WI38 (cell line): Measurements from ENCODE around the gene PLK4.
"Not testable (repeated sequence)": the region's sequence is repeated elsewhere in the genome, so short reads cannot be mapped to it uniquely, and the experiment has no call there.

Experiments
- H3K4me3 ChIP-seq: 2 replicates; pipeline ENCODE4 v1.5.1; 2011; ENCODE audit warnings: low read depth, mild to moderate bottlenecking, control low read depth, low read length
- CTCF ChIP-seq: IDR thresholded peaks from 2 replicates; pipeline ENCODE4 v1.5.1; 2012; ENCODE audit warnings: low read depth, mild to moderate bottlenecking, control low read depth, low read length

Gene PLK4

GRCh38 chr4:127905029-127905428 is 24.3 kb downstream of the PLK4 start:
- no peak overlapping the region for H3K4me3 ChIP-seq
- TF ChIP-seq CTCF: no peak

GRCh38 chr4:127916512-127916911 is 35.8 kb downstream of the PLK4 start:
- TF ChIP-seq CTCF: no peak
- no peak overlapping the region for H3K4me3 ChIP-seq

GRCh38 chr4:127917151-127917550 is 36.5 kb downstream of the PLK4 start:
- no peak for TF ChIP-seq CTCF

GRCh38 chr4:127920521-127920920 is 39.8 kb downstream of the PLK4 start:
- no peak overlapping the region for H3K4me3 ChIP-seq
- TF ChIP-seq CTCF: no peak

More at GRCh38 chr4:127917151-127917550, 36.5 kb downstream of the PLK4 start:
- no peak overlapping the region for H3K4me3 ChIP-seq

GRCh38 chr4:127922226-127922625 is 41.5 kb downstream of the PLK4 start:
- H3K4me3 ChIP-seq: no peak overlapping the region
- no peak for TF ChIP-seq CTCF

- H3K4me3 ChIP-seq: not testable (repeated sequence)
These were observed 45.0 kb downstream of the PLK4 start for GRCh38 chr4:127925720-127926119.

GRCh38 chr4:127930175-127930574 is 49.5 kb downstream of the PLK4 start:
- no peak overlapping the region for H3K4me3 ChIP-seq
- no peak for TF ChIP-seq CTCF

- H3K4me3 ChIP-seq: not testable (repeated sequence)
These were observed 51.1 kb downstream of the PLK4 start for GRCh38 chr4:127931836-127932235.
